Mesendoderm (in vitro differentiated cells): ENCODE data around the gene OPN3.
A peak's percentile ranks its signal among the peaks of the same experiment; 100 is the strongest.

Source experiments
- DNase-seq: peaks from one replicate; pipeline ENCODE4 v3.0.0; 2013
- H2AK5ac ChIP-seq: 2 replicates; pipeline ENCODE4 v1.6.1; 2013; ENCODE audit warnings: low read length, inconsistent platforms
- H2BK120ac ChIP-seq: 2 replicates; pipeline ENCODE4 v1.6.1; 2013; ENCODE audit warnings: low read depth, mild to moderate bottlenecking, low read length, moderate library complexity, mixed read lengths
- H2BK15ac ChIP-seq: replicated peaks from 2 replicates; pipeline ENCODE4 v1.6.1; 2013; ENCODE audit warnings: low read depth, mild to moderate bottlenecking, moderate library complexity
- H2BK5ac ChIP-seq: 2 replicates; pipeline ENCODE4 v1.6.1; 2013; ENCODE audit warnings: low read length, inconsistent platforms
- H3K18ac ChIP-seq: 2 replicates; pipeline ENCODE4 v1.6.1; 2013; ENCODE audit warnings: mild to moderate bottlenecking, low read length, mixed read lengths
- H3K23ac ChIP-seq: one replicate; pipeline ENCODE4 v1.6.1; 2013; ENCODE audit warnings: low read length
- H3K27ac ChIP-seq: 2 replicates; pipeline ENCODE4 v1.5.1; 2013; ENCODE audit warnings: low read depth, mild to moderate bottlenecking, inconsistent platforms, low read length, moderate library complexity
- H3K27me3 ChIP-seq: 2 replicates; pipeline ENCODE4 v1.6.1; 2013; ENCODE audit warnings: low read length, control low read depth, mild to moderate bottlenecking, inconsistent platforms; ENCODE audit not compliant: insufficient read depth, poor library complexity
- H3K36me3 ChIP-seq: 2 replicates; pipeline ENCODE4 v1.6.1; 2013; ENCODE audit warnings: low read length, inconsistent platforms; ENCODE audit not compliant: control insufficient read depth, insufficient read depth
- H3K4ac ChIP-seq: one replicate; pipeline ENCODE4 v1.6.1; 2013; ENCODE audit warnings: low read depth, mild to moderate bottlenecking, low read length, moderate library complexity
- H3K4me1 ChIP-seq: 2 replicates; pipeline ENCODE4 v1.6.1; 2013; ENCODE audit warnings: low read depth, low read length, inconsistent platforms; ENCODE audit not compliant: control insufficient read depth
- H3K4me2 ChIP-seq: 2 replicates; pipeline ENCODE4 v1.6.1; 2013; ENCODE audit warnings: low read length
- H3K4me3 ChIP-seq: 2 replicates; pipeline ENCODE4 v1.5.1; 2013; ENCODE audit warnings: mild to moderate bottlenecking, low read length
- H3K56ac ChIP-seq: one replicate; pipeline ENCODE4 v1.6.1; 2013; ENCODE audit warnings: low read length
- H3K79me1 ChIP-seq: 2 replicates; pipeline ENCODE4 v1.6.1; 2013; ENCODE audit warnings: low read length, inconsistent platforms
- H3K79me2 ChIP-seq: 2 replicates; pipeline ENCODE4 v1.6.1; 2013; ENCODE audit warnings: mild to moderate bottlenecking, low read length; ENCODE audit not compliant: control insufficient read depth, insufficient read depth
- H3K9ac ChIP-seq: 2 replicates; pipeline ENCODE4 v1.6.1; 2013; ENCODE audit warnings: low read length, inconsistent platforms
- H4K5ac ChIP-seq: one replicate; pipeline ENCODE4 v1.6.1; 2013; ENCODE audit warnings: low read length
- H4K8ac ChIP-seq: one replicate; pipeline ENCODE4 v1.6.1; 2013; ENCODE audit warnings: low read depth, mild to moderate bottlenecking, control low read depth, low read length, moderate library complexity
- WGBS: extraction: QIAGEN DNeasy Blood & Tissue Kit; methylation state at CpG from one replicate; pipeline ENCODE4 v1.1.7; 2013; ENCODE audit warnings: low lambda C conversion rate, missing lambda C conversion rate; ENCODE audit not compliant: insufficient coverage; ENCODE audit errors: extremely low coverage; 5-methylcytosine and 5-hydroxymethylcytosine counted together

The OPN3 gene

GRCh38 chr1:241591736-241592135 is 48.4 kb downstream of the OPN3 start:
- H2BK15ac ChIP-seq: no peak overlapping the region
- no peaks in the 10 kb centered on the region for H3K79me1 ChIP-seq
- H4K5ac ChIP-seq: no peak overlapping the region
- no CpG with 5 or more reads among the region's 5 CpGs for WGBS
- H3K79me2 ChIP-seq: no peaks in the 10 kb centered on the region
- no peak overlapping the region for H2BK5ac ChIP-seq
- peaks cover 2% of the 10 kb centered on the region for H3K4me1 ChIP-seq
- no peak overlapping the region for H3K27ac ChIP-seq
- H3K9ac ChIP-seq: no peak overlapping the region
- H4K8ac ChIP-seq: no peak overlapping the region
- no peak overlapping the region for H3K4me3 ChIP-seq
- no peak overlapping the region for H3K56ac ChIP-seq
- H3K27me3 ChIP-seq: no peaks in the 10 kb centered on the region
- no peak overlapping the region for H3K4me2 ChIP-seq
- DNase-seq: no peak
- no peak overlapping the region for H2AK5ac ChIP-seq
- no peak overlapping the region for H2BK120ac ChIP-seq
- no peaks in the 10 kb centered on the region for H3K36me3 ChIP-seq
- no peak overlapping the region for H3K4ac ChIP-seq
- no peak overlapping the region for H3K23ac ChIP-seq
- no peak overlapping the region for H3K18ac ChIP-seq

GRCh38 chr1:241591317-241591716 is 48.9 kb downstream of the OPN3 start:
- H3K9ac ChIP-seq: no peak overlapping the region
- H3K36me3 ChIP-seq: no peaks in the 10 kb centered on the region
- no peak overlapping the region for H3K27ac ChIP-seq
- no peak overlapping the region for H3K4me3 ChIP-seq
- no peak overlapping the region for H3K18ac ChIP-seq
- H2BK15ac ChIP-seq: no peak overlapping the region
- H3K56ac ChIP-seq: no peak overlapping the region
- no peak overlapping the region for H4K8ac ChIP-seq
- H3K27me3 ChIP-seq: no peaks in the 10 kb centered on the region
- peaks cover 2% of the 10 kb centered on the region for H3K4me1 ChIP-seq
- no peak overlapping the region for H4K5ac ChIP-seq
- no peak overlapping the region for H3K4me2 ChIP-seq
- no peaks in the 10 kb centered on the region for H3K79me2 ChIP-seq
- no peak overlapping the region for H2BK5ac ChIP-seq
- H2BK120ac ChIP-seq: no peak overlapping the region
- H3K23ac ChIP-seq: no peak overlapping the region
- DNase-seq: peak; percentile 62
- H3K79me1 ChIP-seq: no peaks in the 10 kb centered on the region
- H3K4ac ChIP-seq: no peak overlapping the region
- no peak overlapping the region for H2AK5ac ChIP-seq

- no peak overlapping the region for H4K8ac ChIP-seq
- no peak overlapping the region for H3K27ac ChIP-seq
- H3K4me3 ChIP-seq: no peak overlapping the region
- H2AK5ac ChIP-seq: no peak overlapping the region
- no peak overlapping the region for H2BK5ac ChIP-seq
- no peak overlapping the region for H2BK120ac ChIP-seq
- DNase-seq: no peak
- no peaks in the 10 kb centered on the region for H3K36me3 ChIP-seq
- no peak overlapping the region for H3K9ac ChIP-seq
- H3K27me3 ChIP-seq: no peaks in the 10 kb centered on the region
- peaks cover 2% of the 10 kb centered on the region for H3K4me1 ChIP-seq
- H2BK15ac ChIP-seq: no peak overlapping the region
- no peaks in the 10 kb centered on the region for H3K79me2 ChIP-seq
- no peaks in the 10 kb centered on the region for H3K79me1 ChIP-seq
- H3K18ac ChIP-seq: no peak overlapping the region
- H4K5ac ChIP-seq: no peak overlapping the region
- no peak overlapping the region for H3K4me2 ChIP-seq
- H3K4ac ChIP-seq: no peak overlapping the region
- no peak overlapping the region for H3K56ac ChIP-seq
- WGBS: no CpG with 5 or more reads among the region's 4 CpGs
- H3K23ac ChIP-seq: no peak overlapping the region
These were observed 49.5 kb downstream of the OPN3 start for GRCh38 chr1:241590719-241591118.

- Histone ChIP-seq H2BK5ac (no peak overlapping the region), H3K79me2 (no peaks in the 10 kb centered on the region), H2AK5ac (no peak overlapping the region), H3K4me3 (no peak overlapping the region), H2BK120ac (no peak overlapping the region), H3K4me1 (peaks cover 2% of the 10 kb centered on the region), H3K4ac (no peak overlapping the region), H3K79me1 (no peaks in the 10 kb centered on the region), H3K9ac (no peak overlapping the region), H3K4me2 (no peak overlapping the region), H4K5ac (no peak overlapping the region), H3K27ac (no peak overlapping the region), H3K27me3 (no peaks in the 10 kb centered on the region), H3K56ac (no peak overlapping the region), H2BK15ac (no peak overlapping the region), H4K8ac (no peak overlapping the region), H3K18ac (no peak overlapping the region), H3K36me3 (no peaks in the 10 kb centered on the region), H3K23ac (no peak overlapping the region)
- WGBS: no CpG with 5 or more reads among the region's 7 CpGs
- no peak for DNase-seq
These were observed 50.6 kb downstream of the OPN3 start for GRCh38 chr1:241589521-241589920.

- Histone ChIP-seq H3K18ac (no peak overlapping the region), H3K4me3 (no peak overlapping the region), H3K27me3 (no peaks in the 10 kb centered on the region), H3K23ac (no peak overlapping the region), H2AK5ac (no peak overlapping the region), H3K79me2 (no peaks in the 10 kb centered on the region), H3K4me2 (no peak overlapping the region), H2BK15ac (no peak overlapping the region), H2BK120ac (no peak overlapping the region), H4K5ac (no peak overlapping the region), H3K4ac (no peak overlapping the region), H3K36me3 (no peaks in the 10 kb centered on the region), H2BK5ac (no peak overlapping the region), H3K79me1 (no peaks in the 10 kb centered on the region), H3K9ac (no peak overlapping the region), H3K4me1 (peaks cover 2% of the 10 kb centered on the region), H3K27ac (no peak overlapping the region), H3K56ac (no peak overlapping the region), H4K8ac (no peak overlapping the region)
- WGBS: no CpG with 5 or more reads among the region's 14 CpGs
- peak; percentile 6 for DNase-seq
These were observed 53.2 kb downstream of the OPN3 start for GRCh38 chr1:241586905-241587512.

- H3K79me2 ChIP-seq: no peaks in the 10 kb centered on the region
- H2BK15ac ChIP-seq: no peak overlapping the region
- H3K4me2 ChIP-seq: no peak overlapping the region
- no peak overlapping the region for H3K56ac ChIP-seq
- H3K18ac ChIP-seq: no peak overlapping the region
- no CpG with 5 or more reads among the region's 1 CpG for WGBS
- no peaks in the 10 kb centered on the region for H3K79me1 ChIP-seq
- no peak overlapping the region for H3K4me3 ChIP-seq
- no peak overlapping the region for H3K4ac ChIP-seq
- H2AK5ac ChIP-seq: no peak overlapping the region
- H4K8ac ChIP-seq: no peak overlapping the region
- H2BK120ac ChIP-seq: no peak overlapping the region
- no peak overlapping the region for H3K9ac ChIP-seq
- no peaks in the 10 kb centered on the region for H3K4me1 ChIP-seq
- H3K23ac ChIP-seq: no peak overlapping the region
- H3K36me3 ChIP-seq: no peaks in the 10 kb centered on the region
- no peak overlapping the region for H4K5ac ChIP-seq
- no peaks in the 10 kb centered on the region for H3K27me3 ChIP-seq
- DNase-seq: no peak
- H2BK5ac ChIP-seq: no peak overlapping the region
- no peak overlapping the region for H3K27ac ChIP-seq
These were observed 57.2 kb downstream of the OPN3 start for GRCh38 chr1:241582921-241583321.
